WERI-Rb-1 (cell line): ENCODE data around the gene ZFPL1.

Experiments
- DNase-seq: peaks from one replicate; pipeline ENCODE4 v3.0.0-alpha.2; 2020
- H3K27ac ChIP-seq: fragments of 250-450 bp; sonication (Bioruptor Pico); 2 replicates; pipeline ENCODE4 v1.5.1; 2020; ENCODE audit warnings: mild to moderate bottlenecking, moderate library complexity
- H3K27me3 ChIP-seq: fragments of 250-450 bp; sonication (Bioruptor Pico); 2 replicates; pipeline ENCODE4 v1.5.1; 2021; ENCODE audit warnings: mild to moderate bottlenecking, low read depth, moderate library complexity; ENCODE audit not compliant: insufficient read depth, severe bottlenecking
- H3K36me3 ChIP-seq: fragments of 250-450 bp; sonication (Bioruptor Pico); 2 replicates; pipeline ENCODE4 v1.5.1; 2020; ENCODE audit warnings: mild to moderate bottlenecking, moderate library complexity
- H3K4me3 ChIP-seq: 2 replicates; pipeline ENCODE4 v1.5.1; 2011; ENCODE audit warnings: low read depth, mild to moderate bottlenecking, control low read depth, low read length
- H3K9me3 ChIP-seq: fragments of 250-450 bp; sonication (Bioruptor Pico); 2 replicates; pipeline ENCODE4 v1.5.1; 2021; ENCODE audit warnings: mild to moderate bottlenecking, moderate library complexity; ENCODE audit not compliant: severe bottlenecking
- TF ChIP-seq, protein P1 (sequence below): IDR thresholded peaks from 2 replicates; pipeline ENCODE4 v1.5.1; 2011; ENCODE audit warnings: low read depth, mild to moderate bottlenecking, control low read depth, inconsistent platforms, low read length

ZFPL1 gene

GRCh38 chr11:65129649-65130441 lies 45.8 kb downstream of the ZFPL1 start:
- no peak for DNase-seq
- TF ChIP-seq, protein P1, sequence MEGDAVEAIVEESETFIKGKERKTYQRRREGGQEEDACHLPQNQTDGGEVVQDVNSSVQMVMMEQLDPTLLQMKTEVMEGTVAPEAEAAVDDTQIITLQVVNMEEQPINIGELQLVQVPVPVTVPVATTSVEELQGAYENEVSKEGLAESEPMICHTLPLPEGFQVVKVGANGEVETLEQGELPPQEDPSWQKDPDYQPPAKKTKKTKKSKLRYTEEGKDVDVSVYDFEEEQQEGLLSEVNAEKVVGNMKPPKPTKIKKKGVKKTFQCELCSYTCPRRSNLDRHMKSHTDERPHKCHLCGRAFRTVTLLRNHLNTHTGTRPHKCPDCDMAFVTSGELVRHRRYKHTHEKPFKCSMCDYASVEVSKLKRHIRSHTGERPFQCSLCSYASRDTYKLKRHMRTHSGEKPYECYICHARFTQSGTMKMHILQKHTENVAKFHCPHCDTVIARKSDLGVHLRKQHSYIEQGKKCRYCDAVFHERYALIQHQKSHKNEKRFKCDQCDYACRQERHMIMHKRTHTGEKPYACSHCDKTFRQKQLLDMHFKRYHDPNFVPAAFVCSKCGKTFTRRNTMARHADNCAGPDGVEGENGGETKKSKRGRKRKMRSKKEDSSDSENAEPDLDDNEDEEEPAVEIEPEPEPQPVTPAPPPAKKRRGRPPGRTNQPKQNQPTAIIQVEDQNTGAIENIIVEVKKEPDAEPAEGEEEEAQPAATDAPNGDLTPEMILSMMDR: no peak
- peaks cover 79% of the 10 kb centered on the region for H3K36me3 ChIP-seq
- no peaks in the 10 kb centered on the region for H3K9me3 ChIP-seq
- H3K27ac ChIP-seq: no peak overlapping the region
- H3K27me3 ChIP-seq: no peaks in the 10 kb centered on the region
- no peak overlapping the region for H3K4me3 ChIP-seq

GRCh38 chr11:65130631-65131416 lies 46.8 kb downstream of the ZFPL1 start:
- H3K27ac ChIP-seq: no peak overlapping the region
- H3K27me3 ChIP-seq: no peaks in the 10 kb centered on the region
- no peak for DNase-seq
- TF ChIP-seq, protein P1: no peak
- no peak overlapping the region for H3K4me3 ChIP-seq
- H3K36me3 ChIP-seq: peaks cover 69% of the 10 kb centered on the region
- H3K9me3 ChIP-seq: no peaks in the 10 kb centered on the region

DNA sequence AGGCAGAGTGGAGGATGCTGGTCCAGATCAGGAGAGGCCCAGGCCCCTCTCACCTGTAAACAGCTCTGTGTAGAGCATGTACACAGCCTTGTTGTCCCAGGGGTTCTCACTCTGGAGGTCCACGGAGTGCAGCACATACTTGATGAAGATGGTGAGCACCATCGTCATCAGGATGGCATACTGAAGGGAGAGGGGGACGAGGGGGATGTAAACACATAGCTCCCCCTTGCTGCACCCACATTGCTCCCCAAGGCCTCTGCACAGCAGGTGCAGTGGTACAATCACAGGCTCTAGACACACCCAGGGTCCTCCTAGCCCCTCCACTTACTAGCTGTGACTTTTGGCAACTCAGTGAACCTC lies 47.4 kb downstream of the ZFPL1 start:
- TF ChIP-seq, protein P1: no peak
- no peak overlapping the region for H3K27ac ChIP-seq
- H3K36me3 ChIP-seq: peaks cover 63% of the 10 kb centered on the region
- no peak for DNase-seq
- H3K27me3 ChIP-seq: no peaks in the 10 kb centered on the region
- no peak overlapping the region for H3K4me3 ChIP-seq
- no peaks in the 10 kb centered on the region for H3K9me3 ChIP-seq

DNA sequence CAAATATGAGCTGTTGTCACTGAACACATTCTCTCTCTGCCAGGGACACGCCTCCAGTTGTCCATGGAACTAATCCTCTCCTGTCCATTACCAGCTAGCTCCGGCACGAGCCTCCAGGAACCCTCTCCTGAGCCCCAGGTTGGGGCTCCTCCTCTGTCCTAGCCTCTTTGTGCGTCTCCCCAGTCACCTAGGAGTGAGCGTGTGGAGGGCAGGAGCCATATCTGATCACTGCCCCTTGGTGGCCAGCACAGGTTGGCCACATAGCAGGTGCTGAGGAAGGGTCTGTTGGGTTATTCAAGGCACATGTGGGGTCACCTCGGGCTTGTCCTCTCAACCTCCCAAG lies 47.8 kb downstream of the ZFPL1 start:
- DNase-seq: no peak
- Histone ChIP-seq H3K4me3 (no peak overlapping the region), H3K27me3 (no peaks in the 10 kb centered on the region), H3K27ac (no peak overlapping the region), H3K36me3 (peaks cover 59% of the 10 kb centered on the region), H3K9me3 (no peaks in the 10 kb centered on the region)
- TF ChIP-seq, protein P1: no peak

DNA sequence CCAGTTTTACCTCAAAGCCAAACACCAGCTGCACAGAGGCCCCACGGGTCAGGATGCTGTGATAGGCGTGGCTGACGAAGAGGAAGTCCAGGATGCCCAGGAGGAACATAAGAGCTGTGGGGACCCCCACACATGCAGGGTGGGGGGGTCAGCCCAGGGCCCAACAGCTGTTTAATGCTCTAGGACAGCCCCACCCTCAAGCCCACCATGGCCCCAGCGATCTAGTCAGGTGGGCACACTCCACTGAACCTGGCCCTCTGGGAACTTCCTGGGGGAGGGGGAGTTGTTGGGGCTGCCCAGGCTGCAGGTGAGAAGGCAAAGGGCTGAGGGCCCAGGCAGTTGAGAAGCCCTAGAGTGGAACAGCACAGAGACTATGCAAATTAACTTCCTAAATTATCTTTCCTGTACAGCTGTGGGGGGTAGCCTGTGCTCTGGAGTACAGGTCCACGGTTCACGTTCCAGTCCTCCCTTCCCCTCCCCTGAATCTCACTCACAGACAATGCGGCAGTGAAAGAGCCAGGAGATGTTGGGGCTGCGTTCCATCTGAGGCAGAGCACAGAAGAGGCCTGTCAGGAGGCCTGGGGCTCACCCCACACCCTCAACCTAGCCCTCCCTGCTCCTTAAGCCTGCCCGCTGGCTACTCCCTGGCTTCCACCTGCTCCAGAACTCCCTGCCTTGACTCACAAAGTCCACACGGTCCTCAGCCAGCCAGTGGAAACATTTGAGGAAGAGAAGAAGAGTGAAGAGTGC lies 48.4 kb downstream of the ZFPL1 start:
- TF ChIP-seq, protein P1: no peak
- Histone ChIP-seq H3K27me3 (no peaks in the 10 kb centered on the region), H3K36me3 (peaks cover 53% of the 10 kb centered on the region), H3K9me3 (no peaks in the 10 kb centered on the region), H3K4me3 (no peak overlapping the region), H3K27ac (no peak overlapping the region)
- no peak for DNase-seq
